Medulla oblongata (tissue), 1 donor: ENCODE data around the gene CCDC198.

Source experiments
- DNase-seq: peaks from one replicate; pipeline ENCODE4 v3.0.0-alpha.2; 2015; ENCODE audit errors: extremely low spot score

CCDC198 gene

GRCh38 chr14:57493467-57494181 lies at the start of gene CCDC198:
CCDC198 (minus strand) TSS chr14:57493857; CDS start chr14:57493715, 142 bp downstream.
- no peak for DNase-seq

- peak; percentile 8 for DNase-seq
Measured at GRCh38 chr14:57533214-57533613, 39.6 kb upstream of the CCDC198 start.

- no peak for DNase-seq
Measured at GRCh38 chr14:57530571-57530970, 36.9 kb upstream of the CCDC198 start.

GRCh38 chr14:57526942-57527341 lies 33.3 kb upstream of the CCDC198 start:
- no peak for DNase-seq

GRCh38 chr14:57519043-57519442 lies 25.4 kb upstream of the CCDC198 start:
- no peak for DNase-seq

- DNase-seq, result no peak
Measured at GRCh38 chr14:57512220-57512619, 18.6 kb upstream of the CCDC198 start.

- DNase-seq, result no peak
Measured at GRCh38 chr14:57508756-57509155, 15.1 kb upstream of the CCDC198 start.

- DNase-seq, result no peak
Measured at GRCh38 chr14:57502586-57503254, 9.1 kb upstream of the CCDC198 start.

- no peak for DNase-seq
Measured at GRCh38 chr14:57501039-57501557, 7.4 kb upstream of the CCDC198 start.

GRCh38 chr14:57498659-57499058 lies 5.0 kb upstream of the CCDC198 start:
- DNase-seq, result no peak

- DNase-seq, result no peak
Measured at GRCh38 chr14:57498035-57498434, 4.4 kb upstream of the CCDC198 start.

GRCh38 chr14:57495416-57495815 lies 1.8 kb upstream of the CCDC198 start:
- no peak for DNase-seq

- no peak for DNase-seq
Measured at GRCh38 chr14:57492859-57493258, 798 bp downstream of the CCDC198 start.

GRCh38 chr14:57491640-57492039 lies 2.0 kb downstream of the CCDC198 start:
- DNase-seq, result peak; percentile 39

- no peak for DNase-seq
Measured at GRCh38 chr14:57487771-57488170, 5.9 kb downstream of the CCDC198 start.

GRCh38 chr14:57486767-57487379 lies 6.8 kb downstream of the CCDC198 start:
- peak; percentile 62 for DNase-seq

- no peak for DNase-seq
Measured at GRCh38 chr14:57485635-57486034, 8.0 kb downstream of the CCDC198 start.

GRCh38 chr14:57482120-57482519 lies 11.5 kb downstream of the CCDC198 start:
- no peak for DNase-seq

- DNase-seq, result no peak
Measured at GRCh38 chr14:57480051-57480450, 13.6 kb downstream of the CCDC198 start.

GRCh38 chr14:57479197-57479596 lies 14.5 kb downstream of the CCDC198 start:
- DNase-seq, result no peak

GRCh38 chr14:57478050-57478449 lies 15.6 kb downstream of the CCDC198 start:
- no peak for DNase-seq

- DNase-seq, result no peak
Measured at GRCh38 chr14:57470909-57471308, 22.7 kb downstream of the CCDC198 start.
